IMR-90 (cell line): ENCODE data around the gene CAV2. TPM values are rescaled to one million over a fixed set of nuclear protein-coding genes. Genes with fewer than 3 reads are reported as not detected.

Experiments used
- ATAC-seq: fragments of 200-7000 bp; cut with Tn5 transposase; 2 replicates; pipeline ENCODE4 v1.9.1; 2020; ENCODE audit warnings: low read depth, mild to moderate bottlenecking, moderate library complexity
- BruUV-seq: library from RNA; stranded (reverse); fragments of 400-500 nt; replicated peaks from 2 replicates; lab custom pipeline; 2021; lab: Mats Ljungman, UMichigan
- CTCF ChIA-PET: fragments of 300-600 bp; formaldehyde crosslinking; extraction: SDS; loops from one replicate; lab custom pipeline; 2021; ENCODE audit warnings: antibody characterized with exemption; lab: Yijun Ruan, JAX
- POLR2A ChIA-PET: fragments of 300-600 bp; sonication (Branson Sonifier 250); formaldehyde crosslinking; loops from one replicate; lab custom pipeline; 2022; ENCODE audit warnings: antibody characterized with exemption; ENCODE audit not compliant: unreplicated experiment; lab: Charles Lee
- DNase-seq: peaks from one replicate; pipeline ENCODE4 v3.0.0; 2013
- H2AFZ ChIP-seq: replicated peaks from 2 replicates; pipeline ENCODE3; 2013; ENCODE audit warnings: low read length, mild to moderate bottlenecking; ENCODE audit not compliant: poor library complexity
- H2AK5ac ChIP-seq: 2 replicates; pipeline ENCODE4 v1.6.1; 2013; ENCODE audit warnings: low read depth, low read length, inconsistent platforms
- H2AK9ac ChIP-seq: replicated peaks from 2 replicates; pipeline ENCODE3; 2013; ENCODE audit warnings: mild to moderate bottlenecking, low read depth, low read length, moderate library complexity; ENCODE audit not compliant: poor library complexity
- H2BK120ac ChIP-seq: 2 replicates; pipeline ENCODE4 v1.6.1; 2013; ENCODE audit warnings: low read depth, low read length, inconsistent platforms
- H2BK15ac ChIP-seq: 3 replicates; pipeline ENCODE4 v1.6.1; 2013; ENCODE audit warnings: low read depth, low read length, inconsistent platforms
- H2BK20ac ChIP-seq: 2 replicates; pipeline ENCODE4 v1.6.1; 2013; ENCODE audit warnings: low read depth, mild to moderate bottlenecking, inconsistent platforms, low read length, moderate library complexity
- H2BK5ac ChIP-seq: 2 replicates; pipeline ENCODE4 v1.6.1; 2013; ENCODE audit warnings: mild to moderate bottlenecking, low read depth, low read length, inconsistent platforms; ENCODE audit not compliant: poor library complexity, severe bottlenecking
- H3K14ac ChIP-seq: replicated peaks from 2 replicates; pipeline ENCODE4 v1.6.1; 2013; ENCODE audit warnings: low read depth, low read length, inconsistent platforms
- H3K18ac ChIP-seq: 2 replicates; pipeline ENCODE4 v1.6.1; 2013; ENCODE audit warnings: low read depth, low read length, control low read depth
- H3K23ac ChIP-seq: 2 replicates; pipeline ENCODE4 v1.6.1; 2013; ENCODE audit warnings: low read depth, low read length, inconsistent platforms
- H3K27ac ChIP-seq: 2 replicates; pipeline ENCODE4 v1.5.1; 2013; ENCODE audit warnings: mild to moderate bottlenecking, control low read depth, low read length; ENCODE audit not compliant: insufficient read depth
- H3K27me3 ChIP-seq: 2 replicates; pipeline ENCODE4 v1.6.1; 2013; ENCODE audit warnings: low read length; ENCODE audit not compliant: control insufficient read depth, insufficient read depth
- H3K36me3 ChIP-seq: 2 replicates; pipeline ENCODE4 v1.6.1; 2013; ENCODE audit warnings: low read length, mixed read lengths; ENCODE audit not compliant: control insufficient read depth, insufficient read depth
- H3K4ac ChIP-seq: 2 replicates; pipeline ENCODE4 v1.6.1; 2013; ENCODE audit warnings: low read depth, low read length, inconsistent platforms
- H3K4me1 ChIP-seq: 2 replicates; pipeline ENCODE4 v1.6.1; 2013; ENCODE audit warnings: low read length, mixed read lengths; ENCODE audit not compliant: control insufficient read depth, insufficient read depth
- H3K4me2 ChIP-seq: 2 replicates; pipeline ENCODE4 v1.6.1; 2013; ENCODE audit warnings: low read depth, mild to moderate bottlenecking, control low read depth, low read length, moderate library complexity
- H3K4me3 ChIP-seq: 2 replicates; pipeline ENCODE4 v1.5.1; 2013; ENCODE audit warnings: low read depth, mild to moderate bottlenecking, control low read depth, low read length, moderate library complexity; ENCODE audit not compliant: insufficient read depth
- H3K56ac ChIP-seq: 2 replicates; pipeline ENCODE4 v1.6.1; 2013; ENCODE audit warnings: low read length, inconsistent platforms; ENCODE audit not compliant: insufficient read depth; ENCODE audit errors: extremely low read depth
- H3K79me1 ChIP-seq, 2 experiments: 2 replicates each; pipeline ENCODE4 v1.6.1; 2013; ENCODE audit warnings: low read length in 2 of 2, inconsistent platforms in 1 of 2, low read depth in 1 of 2
- H3K9ac ChIP-seq: 2 replicates; pipeline ENCODE4 v1.6.1; 2013; ENCODE audit warnings: low read depth, low read length, control low read depth
- H3K9me1 ChIP-seq: 2 replicates; pipeline ENCODE4 v1.6.1; 2013; ENCODE audit warnings: low read length, inconsistent platforms; ENCODE audit not compliant: insufficient read depth
- H3K9me3 ChIP-seq: 2 replicates; pipeline ENCODE4 v1.6.1; 2013; ENCODE audit warnings: low read length; ENCODE audit not compliant: control insufficient read depth, insufficient read depth
- H4K20me1 ChIP-seq: 2 replicates; pipeline ENCODE4 v1.6.1; 2013; ENCODE audit warnings: low read length, inconsistent platforms; ENCODE audit not compliant: insufficient read depth
- H4K5ac ChIP-seq: 2 replicates; pipeline ENCODE4 v1.6.1; 2013; ENCODE audit warnings: mild to moderate bottlenecking, low read depth, low read length, control low read depth
- H4K8ac ChIP-seq, 2 experiments: 2 replicates each; pipeline ENCODE4 v1.6.1; 2013; ENCODE audit warnings: low read depth in 2 of 2, low read length in 2 of 2, control low read depth in 1 of 2, inconsistent platforms in 1 of 2
- H4K91ac ChIP-seq: 2 replicates; pipeline ENCODE4 v1.6.1; 2013; ENCODE audit warnings: low read depth, low read length, inconsistent platforms; ENCODE audit not compliant: insufficient read depth
- FOS ChIP-seq: fragments of 150-350 bp; IDR thresholded peaks from 2 replicates; pipeline ENCODE4 v1.6.1; 2016; ENCODE audit warnings: low read depth, low read length
- NFE2L2 ChIP-seq: fragments of 150-350 bp; IDR thresholded peaks from 2 replicates; pipeline ENCODE4 v1.6.1; 2016; ENCODE audit warnings: low read depth, mild to moderate bottlenecking, low read length
- POLR2A ChIP-seq: IDR thresholded peaks from 2 replicates; pipeline ENCODE4 v1.6.1; 2012; ENCODE audit warnings: mild to moderate bottlenecking, low read depth, low read length
- RAD21 ChIP-seq: IDR thresholded peaks from 2 replicates; pipeline ENCODE4 v1.6.1; 2012; ENCODE audit warnings: low read length, improper control_type of control experiment
- USF2 ChIP-seq: fragments of 150-350 bp; IDR thresholded peaks from 2 replicates; pipeline ENCODE4 v1.6.1; 2017; ENCODE audit warnings: mild to moderate bottlenecking, antibody characterized with exemption, low read length, low read depth
- WGBS, 2 experiments: methylation state at CpG; one replicate each; pipeline versions ENCODE4 v1.1.5 to v1.1.7; 2013; ENCODE audit warnings: missing lambda C conversion rate in 2 of 2; ENCODE audit not compliant: insufficient read length in 1 of 2; ENCODE audit errors: extremely low coverage in 2 of 2; 5-methylcytosine and 5-hydroxymethylcytosine counted together
- dilution Hi-C: fragments of 300-500 bp; cut with HindIII; formaldehyde crosslinking; loops from one replicate; pipeline ENCODE4 v1.14.3; 2018; ENCODE audit warnings: low sequenced_read_pairs; ENCODE audit not compliant: unreplicated experiment
- in situ Hi-C: fragments of 300-500 bp; cut with MboI; formaldehyde crosslinking; loops from 3 replicates; pipeline ENCODE4 v1.14.3; 2019; ENCODE audit warnings: low sequenced_read_pairs, inconsistent platforms, mixed read lengths
- intact Hi-C: fragments of 100-400 bp; cut with micrococcal nuclease; formaldehyde crosslinking; loops from 2 replicates; pipeline ENCODE4 v1.10.0; 2022
- polyA plus RNA-seq, 3 experiments: library from polyadenylated mRNA; depleted of rRNA; stranded (reverse); fragments of >200 nt; gene quantifications; 2 replicates each; pipeline ENCODE4 v1.2.3, GENCODE V29; 2012; ENCODE audit warnings: low replicate concordance in 1 of 3
- total RNA-seq: library from RNA; depleted of rRNA; stranded (reverse); fragments of >200 nt; gene quantifications from 2 replicates; pipeline ENCODE4 v1.2.3, GENCODE V29; 2012

CAV2 gene
- total and polyA plus RNA-seq, 2 of the 4 experiments (the other 2 are of a cell fraction) = 199 to 265 TPM

- H3K27me3 ChIP-seq = no peaks in the 10 kb centered on the region
- no peak overlapping the region for H3K9ac ChIP-seq
- H3K4ac ChIP-seq = no peak overlapping the region
- in situ Hi-C loops = no loop called here
- H3K18ac ChIP-seq = peak overlapping the region; percentile 91
- H2AK9ac ChIP-seq = no peak overlapping the region
- peak; percentile 76 for DNase-seq
- peak; percentile 55 for ATAC-seq
- TF ChIP-seq RAD21 (no peak), USF2 (peak; percentile 94), NFE2L2 (no peak), POLR2A (no peak), FOS (peak; percentile 58; the same call in 1 of the 2 replicates)
- peak overlapping the region; percentile 86; the same call in 1 of the 2 replicates for H3K27ac ChIP-seq
- intact Hi-C loops = loop anchor here (2.0 kb wide), 1 partner anchor 30 kb away; no protein-coding TSS in a partner anchor
- CTCF ChIA-PET = interaction anchor here (1.4 kb wide), 1 partner anchor 35 kb away, joined by 3 read pairs; no protein-coding TSS in a partner anchor
- H2BK120ac ChIP-seq = 0 out of 2 replicates have a peak overlapping the region, but pooled peaks have one; percentile 24
- no TSS peak for BruUV-seq
- H3K56ac ChIP-seq = no peak overlapping the region
- H2AK5ac ChIP-seq = no peak overlapping the region; the same call in 1 of the 2 replicates
- H3K79me1 ChIP-seq = peaks cover 47 to 86% of the 10 kb centered on the region in 2 experiments
- H4K20me1 ChIP-seq = peaks cover 18% of the 10 kb centered on the region
- H4K8ac ChIP-seq = peak overlapping the region; percentile 35 to 42; a peak in 2 of 4 replicates
- H2BK5ac ChIP-seq = peak overlapping the region; percentile 80
- H4K91ac ChIP-seq = no peak overlapping the region
- H3K9me3 ChIP-seq = no peaks in the 10 kb centered on the region
- H4K5ac ChIP-seq = peak overlapping the region; percentile 70
- H3K4me2 ChIP-seq = peak overlapping the region; percentile 26; the same call in 1 of the 2 replicates
- H2AFZ ChIP-seq = no peak overlapping the region
- no peak overlapping the region for H2BK20ac ChIP-seq
- 0 out of 2 replicates have a peak overlapping the region, but pooled peaks have one; percentile 10 for H3K14ac ChIP-seq
- H2BK15ac ChIP-seq = 0 out of 3 replicates have a peak overlapping the region, but pooled peaks have one; percentile 51
- no CpG with 5 or more reads among the region's 1 CpG for WGBS, 2 experiments
- H3K23ac ChIP-seq = peak overlapping the region; percentile 39; the same call in 1 of the 2 replicates
- dilution Hi-C loops = no loop called here
- peaks cover 32% of the 10 kb centered on the region for H3K9me1 ChIP-seq
- H3K36me3 ChIP-seq = peaks cover 37% of the 10 kb centered on the region
- no peak overlapping the region for H3K4me3 ChIP-seq
- POLR2A ChIA-PET = no interaction called here
- peaks cover 21% of the 10 kb centered on the region for H3K4me1 ChIP-seq
These were observed 53.1 kb downstream of the CAV2 start for GRCh38 chr7:116552602-116553001.
